ENCODE results near the gene VEZT. TPM values are rescaled to one million over a fixed set of nuclear protein-coding genes. Genes with fewer than 3 reads are reported as not detected.
"Not testable (repeated sequence)": the region's sequence is repeated elsewhere in the genome, so short reads cannot be mapped to it uniquely, and the experiment has no call there.

Gene VEZT
- total and polyA plus RNA-seq, 3 experiments from 2014 or later, result 25.7 to 53.6 (median 46.8) TPM

GRCh38 chr12:95300286-95300685 lies 82.7 kb downstream of the VEZT start:
- Mint-ChIP-seq H3K4me3 (no peak overlapping the region), H3K27ac (peak overlapping the region in 3 of 8 donors; percentile 34 to 48 (median 36))
- POLR2A ChIA-PET, result no interaction called here

DNA sequence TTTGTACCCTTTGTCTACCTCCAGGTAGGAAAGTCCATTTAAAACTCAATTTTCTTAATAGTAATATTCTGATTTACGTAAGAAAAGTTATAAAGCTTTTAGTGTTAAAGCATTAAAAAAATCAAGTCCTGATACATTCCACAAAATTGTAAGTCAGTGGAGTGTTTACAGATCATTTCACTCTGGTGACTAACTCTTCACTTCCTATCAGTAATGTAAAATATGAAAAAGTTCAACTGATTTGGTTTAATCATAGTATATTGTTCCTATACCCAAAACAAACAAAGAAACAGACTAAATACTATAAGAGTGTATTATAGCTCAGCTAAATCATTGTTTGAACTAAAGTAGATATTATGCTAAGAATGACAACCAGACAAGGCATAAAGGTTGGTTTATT lies 85.9 kb downstream of the VEZT start:
- ChIA-PET CTCF (no interaction called here), POLR2A (no interaction called here)
- peaks cover 5 to 46% (median 19%) of the 10 kb centered on the region in 3 donors for H3K36me3 Mint-ChIP-seq
- H3K36me3 ChIP-seq (ENCODE audit: insufficient read depth, low read length), result no peaks in the 10 kb centered on the region
- H3K4me3 Mint-ChIP-seq, result no peak overlapping the region
- no peaks in the 10 kb centered on the region for H3K27me3 Mint-ChIP-seq
- DNase-seq, result no peak
- no peaks in the 10 kb centered on the region for H3K27me3 ChIP-seq (ENCODE audit: insufficient read depth, low read length, poor library complexity, severe bottlenecking)
- H3K4me1 ChIP-seq (ENCODE audit: insufficient read depth, low read length), result no peaks in the 10 kb centered on the region
- no peak overlapping the region for H3K4me3 ChIP-seq (ENCODE audit: low read length)
- no peaks in the 10 kb centered on the region for H3K4me1 Mint-ChIP-seq
- no peak overlapping the region for H3K27ac Mint-ChIP-seq
- H3K9me3 ChIP-seq (ENCODE audit: low read length), result no peaks in the 10 kb centered on the region
- H3K9me3 Mint-ChIP-seq, result no peaks in the 10 kb centered on the region
- no peak overlapping the region for H3K27ac ChIP-seq (ENCODE audit: low read depth, low read length)

More at GRCh38 chr12:95300286-95300685, 82.7 kb downstream of the VEZT start:
- Mint-ChIP-seq H3K9me3 (no peaks in the 10 kb centered on the region), H3K4me1 (no peaks in the 10 kb centered on the region), H3K27me3 (no peaks in the 10 kb centered on the region), H3K36me3 (peaks cover 13 to 66% (median 27%) of the 10 kb centered on the region in 3 donors)
- H3K27me3 ChIP-seq (ENCODE audit: insufficient read depth, low read length, poor library complexity, severe bottlenecking), result no peaks in the 10 kb centered on the region
- H3K36me3 ChIP-seq (ENCODE audit: insufficient read depth, low read length), result peaks cover 12% of the 10 kb centered on the region
- CTCF ChIA-PET, result interaction anchor here (0.8 kb wide), 1 partner anchor 9 kb away, joined by 3 read pairs; no protein-coding TSS in a partner anchor
- no peaks in the 10 kb centered on the region for H3K9me3 ChIP-seq (ENCODE audit: low read length)
- H3K27ac ChIP-seq (ENCODE audit: low read depth, low read length), result no peak overlapping the region
- no peak for DNase-seq
- no peaks in the 10 kb centered on the region for H3K4me1 ChIP-seq (ENCODE audit: insufficient read depth, low read length)
- H3K4me3 ChIP-seq (ENCODE audit: low read length), result no peak overlapping the region

DNA sequence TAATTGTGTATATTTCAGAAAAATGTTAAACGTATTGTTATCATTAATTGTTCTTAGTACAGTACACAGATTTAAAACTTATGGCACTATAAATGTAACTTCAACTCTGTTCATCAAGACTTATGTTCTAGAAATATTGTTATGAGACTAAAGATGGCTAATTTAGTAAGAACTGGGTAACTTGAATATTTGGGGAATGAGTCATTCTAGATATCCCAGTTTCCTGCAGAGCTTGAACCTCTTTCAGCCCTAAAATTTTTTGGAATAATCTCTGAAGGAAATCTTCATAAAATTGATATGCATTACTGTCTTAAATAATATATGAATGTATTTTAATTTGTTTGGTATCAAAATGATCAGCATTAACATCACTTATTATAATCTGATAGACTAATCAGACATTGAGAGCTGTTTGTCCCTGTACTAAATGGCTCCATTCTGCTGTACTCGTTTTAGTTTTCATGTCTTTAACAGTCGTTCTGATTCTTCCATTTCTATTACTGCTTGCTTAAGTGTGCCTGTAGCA lies 87.1 kb downstream of the VEZT start:
- no peak overlapping the region for H3K4me3 Mint-ChIP-seq

DNA sequence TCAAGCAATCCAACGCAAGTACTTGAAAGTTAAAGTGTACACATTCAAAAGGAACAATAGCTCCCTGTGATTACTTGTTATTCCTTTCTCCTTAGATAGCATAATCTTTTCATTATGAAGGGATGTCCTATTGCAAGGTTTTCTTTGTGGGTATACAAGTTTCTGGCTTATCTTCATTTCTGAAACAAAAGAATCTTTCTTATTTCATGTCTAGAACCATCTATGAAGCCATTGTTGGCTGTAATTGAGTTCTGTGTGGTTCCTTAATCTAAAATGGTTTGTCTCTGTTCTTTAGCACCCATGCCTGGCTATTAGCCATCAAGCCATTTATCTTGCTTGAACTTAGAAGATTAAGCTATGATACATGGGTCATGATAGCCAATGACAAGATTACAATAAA lies 95.0 kb downstream of the VEZT start:
- CTCF ChIA-PET, result no interaction called here
- Histone ChIP-seq H3K4me1 (ENCODE audit: insufficient read depth, low read length) (no peaks in the 10 kb centered on the region), H3K27me3 (ENCODE audit: insufficient read depth, low read length, poor library complexity, severe bottlenecking) (no peaks in the 10 kb centered on the region), H3K27ac (ENCODE audit: low read depth, low read length) (no peak overlapping the region), H3K9me3 (ENCODE audit: low read length) (no peaks in the 10 kb centered on the region), H3K4me3 (ENCODE audit: low read length) (no peak overlapping the region), H3K36me3 (ENCODE audit: insufficient read depth, low read length) (no peaks in the 10 kb centered on the region)
- Mint-ChIP-seq H3K4me3 (no peak overlapping the region), H3K27me3 (peaks cover 0 to 7% of the 10 kb centered on the region in 2 donors), H3K36me3 (peaks cover 0 to 7% (median 6%) of the 10 kb centered on the region in 3 donors), H3K27ac (no peak overlapping the region), H3K9me3 (no peaks in the 10 kb centered on the region), H3K4me1 (no peaks in the 10 kb centered on the region)
- POLR2A ChIA-PET, result no interaction called here
- DNase-seq, result no peak

More for the DNA sequence above, 87.1 kb downstream of the VEZT start:
- peaks cover 5 to 42% (median 17%) of the 10 kb centered on the region in 3 donors for H3K36me3 Mint-ChIP-seq
- Histone ChIP-seq H3K4me1 (ENCODE audit: insufficient read depth, low read length) (no peaks in the 10 kb centered on the region), H3K27ac (ENCODE audit: low read depth, low read length) (no peak overlapping the region), H3K9me3 (ENCODE audit: low read length) (no peaks in the 10 kb centered on the region), H3K27me3 (ENCODE audit: insufficient read depth, low read length, poor library complexity, severe bottlenecking) (no peaks in the 10 kb centered on the region), H3K4me3 (ENCODE audit: low read length) (no peak overlapping the region), H3K36me3 (ENCODE audit: insufficient read depth, low read length) (no peaks in the 10 kb centered on the region)
- no peak for DNase-seq
- no peaks in the 10 kb centered on the region for H3K9me3 Mint-ChIP-seq
- H3K27me3 Mint-ChIP-seq, result no peaks in the 10 kb centered on the region
- H3K4me1 Mint-ChIP-seq, result no peaks in the 10 kb centered on the region
- no peak overlapping the region for H3K27ac Mint-ChIP-seq
- CTCF ChIA-PET, result no interaction called here
- POLR2A ChIA-PET, result no interaction called here

DNA sequence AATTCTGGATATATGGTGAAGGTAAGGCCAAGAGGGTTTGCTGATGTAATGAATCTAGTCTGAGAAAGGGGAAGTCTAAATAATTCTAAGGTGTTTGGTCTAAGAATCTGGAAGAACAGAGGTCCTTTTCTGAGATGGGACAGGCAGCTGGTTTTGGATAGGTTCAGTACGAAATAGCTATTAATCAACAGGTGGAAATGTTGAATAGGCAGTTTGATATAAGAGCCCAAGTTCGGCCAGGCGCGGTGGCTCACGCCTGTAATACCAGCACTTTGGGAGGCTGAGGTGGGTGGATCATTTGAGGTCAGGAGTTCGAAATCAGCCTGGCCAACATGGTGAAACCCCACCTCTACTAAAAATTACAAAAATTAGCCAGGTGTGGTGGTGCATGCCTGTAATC lies 97.1 kb downstream of the VEZT start:
- CTCF ChIA-PET, POLR2A ChIA-PET, H3K9me3 Mint-ChIP-seq: not testable (repeated sequence)

DNA sequence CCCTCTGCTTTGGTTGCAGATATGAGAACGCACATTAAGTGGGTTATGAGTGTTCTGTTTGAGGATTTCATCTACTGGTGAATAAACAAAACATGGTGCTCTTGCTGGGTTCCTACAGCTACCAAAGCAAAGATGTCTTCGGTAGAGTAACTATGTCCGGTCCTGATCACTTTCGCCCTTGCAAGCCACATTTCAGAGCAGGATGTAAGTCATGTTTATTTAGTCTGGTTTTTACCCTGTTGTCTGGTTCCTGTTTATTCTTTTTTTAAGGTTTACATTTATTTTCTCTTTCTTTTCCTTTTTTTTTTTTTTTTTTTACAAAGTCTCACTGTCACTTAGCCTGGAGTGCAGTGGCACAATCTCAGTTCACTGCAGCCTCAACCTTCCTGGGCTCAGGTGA lies 99.2 kb downstream of the VEZT start:
- Histone ChIP-seq H3K36me3 (ENCODE audit: insufficient read depth, low read length) (no peaks in the 10 kb centered on the region), H3K27me3 (ENCODE audit: insufficient read depth, low read length, poor library complexity, severe bottlenecking) (no peaks in the 10 kb centered on the region), H3K9me3 (ENCODE audit: low read length) (no peaks in the 10 kb centered on the region), H3K27ac (ENCODE audit: low read depth, low read length) (no peak overlapping the region), H3K4me1 (ENCODE audit: insufficient read depth, low read length) (no peaks in the 10 kb centered on the region), H3K4me3 (ENCODE audit: low read length) (no peak overlapping the region)
- H3K27ac Mint-ChIP-seq, result no peak overlapping the region
- H3K9me3 Mint-ChIP-seq, result no peaks in the 10 kb centered on the region
- no peaks in the 10 kb centered on the region for H3K4me1 Mint-ChIP-seq
- H3K36me3 Mint-ChIP-seq, result no peaks in the 10 kb centered on the region
- no peak overlapping the region for H3K4me3 Mint-ChIP-seq
- POLR2A ChIA-PET, result no interaction called here
- H3K27me3 Mint-ChIP-seq, result peaks cover 10 to 16% of the 10 kb centered on the region in 2 donors
- no peak for DNase-seq
- CTCF ChIA-PET, result no interaction called here

More for the DNA sequence above, 97.1 kb downstream of the VEZT start:
- H3K4me1 Mint-ChIP-seq; H3K36me3 ChIP-seq (ENCODE audit: insufficient read depth, low read length); H3K4me1 ChIP-seq (ENCODE audit: insufficient read depth, low read length); H3K36me3 Mint-ChIP-seq; DNase-seq; H3K27ac ChIP-seq (ENCODE audit: low read depth, low read length); H3K9me3 ChIP-seq (ENCODE audit: low read length); H3K27me3 ChIP-seq (ENCODE audit: insufficient read depth, low read length, poor library complexity, severe bottlenecking); H3K4me3 ChIP-seq (ENCODE audit: low read length); H3K4me3 Mint-ChIP-seq: not testable (repeated sequence)
- Mint-ChIP-seq H3K27me3 (peaks cover 3 to 12% of the 10 kb centered on the region in 2 donors), H3K27ac (peak overlapping the region in 1 of 8 donors; percentile 60)

- Histone ChIP-seq H3K36me3 (ENCODE audit: insufficient read depth, low read length) (no peaks in the 10 kb centered on the region), H3K9me3 (ENCODE audit: low read length) (no peaks in the 10 kb centered on the region), H3K4me3 (ENCODE audit: low read length) (no peak overlapping the region), H3K4me1 (ENCODE audit: insufficient read depth, low read length) (no peaks in the 10 kb centered on the region), H3K27ac (ENCODE audit: low read depth, low read length) (no peak overlapping the region), H3K27me3 (ENCODE audit: insufficient read depth, low read length, poor library complexity, severe bottlenecking) (no peaks in the 10 kb centered on the region)
- Mint-ChIP-seq H3K36me3 (no peaks in the 10 kb centered on the region), H3K27ac (no peak overlapping the region), H3K4me3 (no peak overlapping the region), H3K9me3 (no peaks in the 10 kb centered on the region), H3K4me1 (no peaks in the 10 kb centered on the region), H3K27me3 (peaks cover 10 to 20% of the 10 kb centered on the region in 2 donors)
- ChIA-PET CTCF (no interaction called here), POLR2A (no interaction called here)
- no peak for DNase-seq
Measured at GRCh38 chr12:95318071-95318545, 100.5 kb downstream of the VEZT start.

- ChIA-PET CTCF (no interaction called here), POLR2A (no interaction called here)
- H3K27me3 Mint-ChIP-seq, result peaks cover 12 to 14% of the 10 kb centered on the region in 2 donors
Measured at GRCh38 chr12:95319694-95320331, 102.2 kb downstream of the VEZT start.

More at GRCh38 chr12:95319694-95320331, 102.2 kb downstream of the VEZT start:
- Histone ChIP-seq H3K36me3 (ENCODE audit: insufficient read depth, low read length) (no peaks in the 10 kb centered on the region), H3K9me3 (ENCODE audit: low read length) (no peaks in the 10 kb centered on the region), H3K27me3 (ENCODE audit: insufficient read depth, low read length, poor library complexity, severe bottlenecking) (no peaks in the 10 kb centered on the region), H3K4me3 (ENCODE audit: low read length) (no peak overlapping the region), H3K4me1 (ENCODE audit: insufficient read depth, low read length) (no peaks in the 10 kb centered on the region), H3K27ac (ENCODE audit: low read depth, low read length) (no peak overlapping the region)
- H3K27ac Mint-ChIP-seq, result no peak overlapping the region
- H3K36me3 Mint-ChIP-seq, result no peaks in the 10 kb centered on the region
- no peak for DNase-seq
- H3K4me3 Mint-ChIP-seq, result no peak overlapping the region
- H3K9me3 Mint-ChIP-seq, result no peaks in the 10 kb centered on the region
- H3K4me1 Mint-ChIP-seq, result no peaks in the 10 kb centered on the region
